Stomach (tissue), 4 donors: Measurements from ENCODE around the gene METTL17.

ENCODE experiments used
- POLR2A ChIP-seq, 4 donors: fragments of 450-650 bp; IDR thresholded peaks; one replicate each; pipeline ENCODE4 v1.6.1; 2016; ENCODE audit warnings: antibody characterized with exemption in 4 of 4, control low read depth in 2 of 4, mild to moderate bottlenecking in 1 of 4, moderate library complexity in 1 of 4
- POLR2AphosphoS5 ChIP-seq, 3 donors: sonication (generic); formaldehyde crosslinking; IDR thresholded peaks; one replicate each; pipeline ENCODE4 v1.6.1; 2016; ENCODE audit warnings: antibody characterized with exemption in 3 of 3
- TF ChIP-seq, protein P1 (sequence below), 7 experiments: fragments of 450-650 bp in 4 of 7; fragments of 200-600 bp in 3 of 7; sonication (generic) in 3 of 7; IDR thresholded peaks; one replicate each; pipeline ENCODE4 v1.5.1; 2016 to 2019; ENCODE audit warnings: antibody characterized with exemption in 7 of 7, control low read depth in 2 of 7, mild to moderate bottlenecking in 1 of 7

DNA sequence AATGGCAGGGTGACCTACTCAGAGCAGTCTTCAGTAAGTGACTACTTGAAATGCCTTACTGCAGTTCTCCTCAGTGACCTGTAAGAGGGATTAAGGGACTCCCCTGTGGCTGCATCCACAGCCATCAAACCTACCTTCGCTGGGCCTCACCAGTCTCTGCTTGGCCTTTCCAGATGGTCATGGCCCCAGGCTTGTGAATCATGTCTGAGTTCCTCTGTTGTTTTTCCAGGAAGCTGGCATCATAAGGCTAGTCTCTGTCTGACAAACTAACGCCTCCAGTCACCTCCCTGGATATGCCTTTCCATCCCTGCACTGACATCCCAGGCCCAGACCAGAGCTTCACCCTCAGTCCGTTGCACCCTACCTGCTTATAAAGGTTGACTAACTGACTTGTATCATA, 20.4 kb upstream of the METTL17 start:
- TF ChIP-seq POLR2A (IDR thresholded peaks at IDR 0.05), result no peak
- TF ChIP-seq, protein P1, sequence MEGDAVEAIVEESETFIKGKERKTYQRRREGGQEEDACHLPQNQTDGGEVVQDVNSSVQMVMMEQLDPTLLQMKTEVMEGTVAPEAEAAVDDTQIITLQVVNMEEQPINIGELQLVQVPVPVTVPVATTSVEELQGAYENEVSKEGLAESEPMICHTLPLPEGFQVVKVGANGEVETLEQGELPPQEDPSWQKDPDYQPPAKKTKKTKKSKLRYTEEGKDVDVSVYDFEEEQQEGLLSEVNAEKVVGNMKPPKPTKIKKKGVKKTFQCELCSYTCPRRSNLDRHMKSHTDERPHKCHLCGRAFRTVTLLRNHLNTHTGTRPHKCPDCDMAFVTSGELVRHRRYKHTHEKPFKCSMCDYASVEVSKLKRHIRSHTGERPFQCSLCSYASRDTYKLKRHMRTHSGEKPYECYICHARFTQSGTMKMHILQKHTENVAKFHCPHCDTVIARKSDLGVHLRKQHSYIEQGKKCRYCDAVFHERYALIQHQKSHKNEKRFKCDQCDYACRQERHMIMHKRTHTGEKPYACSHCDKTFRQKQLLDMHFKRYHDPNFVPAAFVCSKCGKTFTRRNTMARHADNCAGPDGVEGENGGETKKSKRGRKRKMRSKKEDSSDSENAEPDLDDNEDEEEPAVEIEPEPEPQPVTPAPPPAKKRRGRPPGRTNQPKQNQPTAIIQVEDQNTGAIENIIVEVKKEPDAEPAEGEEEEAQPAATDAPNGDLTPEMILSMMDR (IDR thresholded peaks at IDR 0.05), result no peak
- TF ChIP-seq POLR2AphosphoS5 (IDR thresholded peaks at IDR 0.05), result no peak
